ENCODE measurements around the gene SEC14L5.

DNA sequence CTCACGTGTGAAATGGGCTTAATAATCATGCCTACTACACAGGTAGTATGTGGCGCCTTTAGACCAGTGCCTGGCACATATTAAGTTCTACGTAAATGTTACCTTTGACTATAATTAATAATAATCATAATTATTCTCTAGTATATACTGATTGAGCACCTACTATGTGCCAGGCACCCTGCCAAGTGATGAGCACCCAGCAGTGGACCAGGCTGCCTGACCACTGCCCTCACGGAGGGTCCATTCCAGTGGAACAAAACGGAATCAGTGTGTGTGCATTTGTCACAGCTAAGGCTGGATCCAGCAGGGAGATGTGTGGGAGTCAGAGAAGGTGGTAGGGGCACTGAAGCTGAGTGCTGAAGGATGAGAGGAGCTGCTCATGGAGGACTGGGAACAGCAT, 30.5 kb downstream of the SEC14L5 start:
- TF ChIP-seq, protein P1, sequence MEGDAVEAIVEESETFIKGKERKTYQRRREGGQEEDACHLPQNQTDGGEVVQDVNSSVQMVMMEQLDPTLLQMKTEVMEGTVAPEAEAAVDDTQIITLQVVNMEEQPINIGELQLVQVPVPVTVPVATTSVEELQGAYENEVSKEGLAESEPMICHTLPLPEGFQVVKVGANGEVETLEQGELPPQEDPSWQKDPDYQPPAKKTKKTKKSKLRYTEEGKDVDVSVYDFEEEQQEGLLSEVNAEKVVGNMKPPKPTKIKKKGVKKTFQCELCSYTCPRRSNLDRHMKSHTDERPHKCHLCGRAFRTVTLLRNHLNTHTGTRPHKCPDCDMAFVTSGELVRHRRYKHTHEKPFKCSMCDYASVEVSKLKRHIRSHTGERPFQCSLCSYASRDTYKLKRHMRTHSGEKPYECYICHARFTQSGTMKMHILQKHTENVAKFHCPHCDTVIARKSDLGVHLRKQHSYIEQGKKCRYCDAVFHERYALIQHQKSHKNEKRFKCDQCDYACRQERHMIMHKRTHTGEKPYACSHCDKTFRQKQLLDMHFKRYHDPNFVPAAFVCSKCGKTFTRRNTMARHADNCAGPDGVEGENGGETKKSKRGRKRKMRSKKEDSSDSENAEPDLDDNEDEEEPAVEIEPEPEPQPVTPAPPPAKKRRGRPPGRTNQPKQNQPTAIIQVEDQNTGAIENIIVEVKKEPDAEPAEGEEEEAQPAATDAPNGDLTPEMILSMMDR (conservative IDR thresholded peaks at IDR 0.05; ENCODE audit: low read depth, low read length) = no peak
- TF ChIP-seq EZH2 (IDR thresholded peaks at IDR 0.05; ENCODE audit: low read length, unreplicated experiment) = no peak

Data from PC-3 (cell line).